ENCODE measurements around the gene MGAM2. TPM values are rescaled to one million over a fixed set of nuclear protein-coding genes. Genes with fewer than 3 reads are reported as not detected.

Gene MGAM2
- total RNA-seq, 5 donors from 2014 or later (not counting 1 experiment from before 2014, with no cell fraction given), result not detected

DNA sequence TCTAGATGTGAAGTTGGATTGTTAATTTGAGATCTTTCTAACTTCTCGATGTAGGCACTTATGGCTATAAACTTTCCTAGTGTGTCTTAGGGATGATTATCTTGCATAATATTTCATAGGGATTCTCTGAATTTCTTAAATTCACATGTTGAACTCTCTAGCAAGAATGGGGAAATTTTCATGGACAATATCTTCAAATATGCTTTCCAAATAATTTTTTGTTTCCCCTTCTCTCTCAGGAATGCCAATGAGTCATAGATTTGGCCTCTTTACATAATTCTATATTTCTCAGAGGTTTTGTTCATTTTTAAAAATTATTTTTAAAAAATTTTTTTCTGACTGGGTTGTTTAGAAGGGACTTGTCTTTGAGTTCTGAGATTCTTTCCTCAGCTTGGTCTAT lies 68.9 kb downstream of the MGAM2 start:
- peaks cover 0 to 6% of the 10 kb centered on the region in 2 experiments for H3K27me3 ChIP-seq (replicated peaks in 1 of 2; ENCODE audit: control insufficient read depth in 2 of 2, extremely low read depth in 1 of 2, insufficient read depth in 2 of 2, low read length in 1 of 2)
- H3K4me1 ChIP-seq (ENCODE audit: control insufficient read depth in 1 of 2, extremely low read depth in 1 of 2, insufficient read depth in 2 of 2, low read length in 2 of 2), result no peaks in the 10 kb centered on the region
- DNase-seq (no peak), ATAC-seq (replicated peaks in 1 of 4) (no peak)
- Mint-ChIP-seq H3K4me1 (no peaks in the 10 kb centered on the region), H3K27me3 (peaks cover 0 to 4% of the 10 kb centered on the region in 2 donors), H3K9me3 (no peaks in the 10 kb centered on the region), H3K4me3 (no peak overlapping the region), H3K27ac (no peak overlapping the region), H3K36me3 (no peaks in the 10 kb centered on the region)
- H3K27ac ChIP-seq (ENCODE audit: low read length), result no peak overlapping the region
- CTCF ChIA-PET, result no interaction called here
- no peak overlapping the region for H3K4me3 ChIP-seq (ENCODE audit: control insufficient read depth in 1 of 2, extremely low read depth in 1 of 2, low read length in 1 of 2)
- POLR2A ChIA-PET, result no interaction called here
- no CpG with 5 or more reads among the region's 1 CpG for WGBS (ENCODE audit: insufficient coverage)
- H3K36me3 ChIP-seq (ENCODE audit: control insufficient read depth in 2 of 2, extremely low read depth in 1 of 2, insufficient read depth in 1 of 2, low read length in 1 of 2), result no peaks in the 10 kb centered on the region
- no peaks in the 10 kb centered on the region for H3K9me3 ChIP-seq

DNA sequence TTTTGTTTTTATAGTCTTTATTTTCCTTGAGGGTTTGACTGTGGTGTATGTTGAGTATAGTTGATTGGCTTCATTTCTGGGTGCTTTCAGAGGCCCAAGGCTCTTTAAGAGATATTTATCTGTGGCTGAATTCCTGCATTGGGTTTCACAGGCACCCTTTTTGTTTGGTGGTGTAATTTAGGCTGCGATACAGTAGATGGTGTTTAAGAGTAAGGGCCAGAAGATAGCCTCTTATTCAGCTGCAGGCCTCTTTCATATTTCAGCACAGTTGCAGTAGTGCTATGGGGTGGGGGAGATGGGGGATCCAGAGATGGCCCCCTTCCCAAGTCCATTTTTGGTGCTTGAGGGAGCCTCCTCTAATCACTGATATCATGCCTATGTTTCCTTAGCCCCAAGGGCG lies 69.7 kb downstream of the MGAM2 start:
- no peaks in the 10 kb centered on the region for H3K4me1 Mint-ChIP-seq
- peaks cover 0 to 7% of the 10 kb centered on the region in 2 donors for H3K27me3 Mint-ChIP-seq
- peaks cover 0 to 6% of the 10 kb centered on the region in 2 experiments for H3K27me3 ChIP-seq (replicated peaks in 1 of 2; ENCODE audit: control insufficient read depth in 2 of 2, extremely low read depth in 1 of 2, insufficient read depth in 2 of 2, low read length in 1 of 2)
- no peaks in the 10 kb centered on the region for H3K4me1 ChIP-seq (ENCODE audit: control insufficient read depth in 1 of 2, extremely low read depth in 1 of 2, insufficient read depth in 2 of 2, low read length in 2 of 2)
- no peak overlapping the region for H3K4me3 Mint-ChIP-seq
- no peak overlapping the region for H3K27ac ChIP-seq (ENCODE audit: low read length)
- no peak overlapping the region for H3K4me3 ChIP-seq (ENCODE audit: control insufficient read depth in 1 of 2, extremely low read depth in 1 of 2, low read length in 1 of 2)
- ChIA-PET CTCF (interaction anchor here in 1 of 2 donors (0.6 kb wide), 1 partner anchor 51 kb away, joined by 6 read pairs; no protein-coding TSS in a partner anchor), POLR2A (no interaction called here)
- H3K9me3 ChIP-seq, result no peaks in the 10 kb centered on the region
- no peak for DNase-seq
- H3K36me3 Mint-ChIP-seq, result no peaks in the 10 kb centered on the region
- no peak for ATAC-seq (replicated peaks in 1 of 4)
- no peaks in the 10 kb centered on the region for H3K36me3 ChIP-seq (ENCODE audit: control insufficient read depth in 2 of 2, extremely low read depth in 1 of 2, insufficient read depth in 1 of 2, low read length in 1 of 2)
- no peaks in the 10 kb centered on the region for H3K9me3 Mint-ChIP-seq
- H3K27ac Mint-ChIP-seq, result no peak overlapping the region
- 100% methylated on average over 1 of the region's 2 CpGs for WGBS (ENCODE audit: insufficient coverage)

GRCh38 chr7:142181966-142182365 lies 70.4 kb downstream of the MGAM2 start:
- H3K36me3 ChIP-seq (ENCODE audit: control insufficient read depth in 2 of 2, extremely low read depth in 1 of 2, insufficient read depth in 1 of 2, low read length in 1 of 2), result no peaks in the 10 kb centered on the region
- no peaks in the 10 kb centered on the region for H3K9me3 Mint-ChIP-seq
- DNase-seq (no peak), ATAC-seq (replicated peaks in 1 of 4) (peak in 1 of 4 experiments; percentile 6)
- ChIA-PET CTCF (no interaction called here), POLR2A (no interaction called here)
- H3K27ac Mint-ChIP-seq, result no peak overlapping the region
- no peak overlapping the region for H3K4me3 ChIP-seq (ENCODE audit: control insufficient read depth in 1 of 2, extremely low read depth in 1 of 2, low read length in 1 of 2)
- no peak overlapping the region for H3K4me3 Mint-ChIP-seq
- H3K27me3 Mint-ChIP-seq, result peaks cover 0 to 7% of the 10 kb centered on the region in 2 donors
- no peaks in the 10 kb centered on the region for H3K36me3 Mint-ChIP-seq
- H3K4me1 ChIP-seq (ENCODE audit: control insufficient read depth in 1 of 2, extremely low read depth in 1 of 2, insufficient read depth in 2 of 2, low read length in 2 of 2), result no peaks in the 10 kb centered on the region
- H3K4me1 Mint-ChIP-seq, result no peaks in the 10 kb centered on the region
- WGBS (ENCODE audit: insufficient coverage), result no CpG with 5 or more reads among the region's 1 CpG
- peaks cover 0 to 6% of the 10 kb centered on the region in 2 experiments for H3K27me3 ChIP-seq (replicated peaks in 1 of 2; ENCODE audit: control insufficient read depth in 2 of 2, extremely low read depth in 1 of 2, insufficient read depth in 2 of 2, low read length in 1 of 2)
- H3K9me3 ChIP-seq, result no peaks in the 10 kb centered on the region
- no peak overlapping the region for H3K27ac ChIP-seq (ENCODE audit: low read length)

GRCh38 chr7:142185069-142185468 lies 73.6 kb downstream of the MGAM2 start:
- Mint-ChIP-seq H3K36me3 (no peaks in the 10 kb centered on the region), H3K27me3 (peaks cover 0 to 7% of the 10 kb centered on the region in 2 donors), H3K9me3 (no peaks in the 10 kb centered on the region), H3K4me3 (no peak overlapping the region), H3K4me1 (no peaks in the 10 kb centered on the region), H3K27ac (no peak overlapping the region)
- Histone ChIP-seq H3K4me1 (ENCODE audit: control insufficient read depth in 1 of 2, extremely low read depth in 1 of 2, insufficient read depth in 2 of 2, low read length in 2 of 2) (no peaks in the 10 kb centered on the region), H3K36me3 (ENCODE audit: control insufficient read depth in 2 of 2, extremely low read depth in 1 of 2, insufficient read depth in 1 of 2, low read length in 1 of 2) (no peaks in the 10 kb centered on the region), H3K27me3 (replicated peaks in 1 of 2; ENCODE audit: control insufficient read depth in 2 of 2, extremely low read depth in 1 of 2, insufficient read depth in 2 of 2, low read length in 1 of 2) (peaks cover 0 to 6% of the 10 kb centered on the region in 2 experiments), H3K4me3 (ENCODE audit: control insufficient read depth in 1 of 2, extremely low read depth in 1 of 2, low read length in 1 of 2) (no peak overlapping the region), H3K9me3 (no peaks in the 10 kb centered on the region), H3K27ac (ENCODE audit: low read length) (no peak overlapping the region)
- ATAC-seq (replicated peaks in 1 of 4), result no peak
- ChIA-PET CTCF (interaction anchor here in 1 of 2 donors (0.7 kb wide), 1 partner anchor 1056 kb away, joined by 3 read pairs; no protein-coding TSS in a partner anchor), POLR2A (no interaction called here)
- WGBS (ENCODE audit: insufficient coverage), result no CpG with 5 or more reads among the region's 3 CpGs
- no peak for DNase-seq

DNA sequence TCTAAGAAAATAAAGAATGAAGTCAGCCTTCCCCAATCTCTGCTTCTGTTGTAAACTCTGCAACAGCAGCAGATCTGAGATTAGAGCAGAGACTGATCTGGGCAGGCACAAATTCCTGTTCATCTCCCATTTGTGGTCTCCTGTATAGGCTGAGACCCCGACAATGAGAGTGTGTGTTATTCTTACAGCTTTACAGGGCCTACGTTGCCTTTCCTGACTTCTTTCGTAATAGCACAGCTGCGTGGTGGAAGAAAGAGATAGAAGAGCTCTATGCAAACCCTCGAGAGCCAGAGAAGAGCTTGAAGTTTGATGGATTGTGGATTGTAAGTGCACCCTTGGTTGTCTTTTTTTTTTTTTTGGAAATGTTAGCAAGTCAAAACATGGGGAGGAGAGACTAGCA lies 74.3 kb downstream of the MGAM2 start:
- ATAC-seq (replicated peaks in 1 of 4), result no peak
- POLR2A ChIA-PET, result no interaction called here
- no peak overlapping the region for H3K27ac Mint-ChIP-seq

GRCh38 chr7:142188154-142188553 lies 76.6 kb downstream of the MGAM2 start:
- peaks cover 0 to 2% of the 10 kb centered on the region in 2 experiments for H3K27me3 ChIP-seq (replicated peaks in 1 of 2; ENCODE audit: control insufficient read depth in 2 of 2, extremely low read depth in 1 of 2, insufficient read depth in 2 of 2, low read length in 1 of 2)
- H3K36me3 ChIP-seq (ENCODE audit: control insufficient read depth in 2 of 2, extremely low read depth in 1 of 2, insufficient read depth in 1 of 2, low read length in 1 of 2), result no peaks in the 10 kb centered on the region
- no peak overlapping the region for H3K27ac ChIP-seq (ENCODE audit: low read length)
- peaks cover 0 to 7% of the 10 kb centered on the region in 2 donors for H3K27me3 Mint-ChIP-seq
- no peaks in the 10 kb centered on the region for H3K36me3 Mint-ChIP-seq
- H3K27ac Mint-ChIP-seq, result no peak overlapping the region
- no peak for DNase-seq
- H3K9me3 ChIP-seq, result no peaks in the 10 kb centered on the region
- WGBS (ENCODE audit: insufficient coverage), result no CpG with 5 or more reads among the region's 2 CpGs
- no peak overlapping the region for H3K4me3 ChIP-seq (ENCODE audit: control insufficient read depth in 1 of 2, extremely low read depth in 1 of 2, low read length in 1 of 2)
- no peak overlapping the region for H3K4me3 Mint-ChIP-seq
- no peaks in the 10 kb centered on the region for H3K4me1 Mint-ChIP-seq
- CTCF ChIA-PET, result no interaction called here
- no peaks in the 10 kb centered on the region for H3K9me3 Mint-ChIP-seq
- ATAC-seq (replicated peaks in 1 of 4), result no peak
- POLR2A ChIA-PET, result no interaction called here
- H3K4me1 ChIP-seq (ENCODE audit: control insufficient read depth in 1 of 2, extremely low read depth in 1 of 2, insufficient read depth in 2 of 2, low read length in 2 of 2), result no peaks in the 10 kb centered on the region

More for the DNA sequence above, 74.3 kb downstream of the MGAM2 start:
- no peak overlapping the region for H3K4me3 ChIP-seq (ENCODE audit: control insufficient read depth in 1 of 2, extremely low read depth in 1 of 2, low read length in 1 of 2)
- 64% methylated on average over 5 of the region's 5 CpGs for WGBS (ENCODE audit: insufficient coverage)
- no peak for DNase-seq
- Mint-ChIP-seq H3K4me1 (no peaks in the 10 kb centered on the region), H3K4me3 (no peak overlapping the region), H3K9me3 (no peaks in the 10 kb centered on the region), H3K27me3 (peaks cover 0 to 7% of the 10 kb centered on the region in 2 donors), H3K36me3 (no peaks in the 10 kb centered on the region)
- H3K27me3 ChIP-seq (replicated peaks in 1 of 2; ENCODE audit: control insufficient read depth in 2 of 2, extremely low read depth in 1 of 2, insufficient read depth in 2 of 2, low read length in 1 of 2), result peaks cover 0 to 6% of the 10 kb centered on the region in 2 experiments
- no peaks in the 10 kb centered on the region for H3K4me1 ChIP-seq (ENCODE audit: control insufficient read depth in 1 of 2, extremely low read depth in 1 of 2, insufficient read depth in 2 of 2, low read length in 2 of 2)
- H3K36me3 ChIP-seq (ENCODE audit: control insufficient read depth in 2 of 2, extremely low read depth in 1 of 2, insufficient read depth in 1 of 2, low read length in 1 of 2), result no peaks in the 10 kb centered on the region
- no peak overlapping the region for H3K27ac ChIP-seq (ENCODE audit: low read length)
- CTCF ChIA-PET, result no interaction called here
- H3K9me3 ChIP-seq, result no peaks in the 10 kb centered on the region

DNA sequence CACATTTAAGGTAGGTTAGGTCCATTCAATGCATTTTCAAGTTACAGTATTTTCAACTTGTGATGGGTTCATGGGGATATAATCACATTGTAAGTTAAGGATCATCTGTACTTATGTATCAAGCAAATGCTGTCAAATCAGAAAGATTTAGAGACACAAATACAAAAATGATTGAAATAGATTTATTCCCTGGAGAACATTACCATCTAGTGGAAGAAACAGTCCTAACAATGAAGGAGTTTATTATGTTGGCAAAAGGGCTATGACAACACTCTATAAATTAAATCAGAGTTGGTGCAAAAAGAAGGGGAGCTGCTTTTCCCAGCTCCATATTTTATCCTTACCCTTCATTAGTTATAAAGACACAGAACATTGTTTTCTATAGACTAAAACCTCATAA lies 77.3 kb downstream of the MGAM2 start:
- no peaks in the 10 kb centered on the region for H3K9me3 Mint-ChIP-seq
- no peaks in the 10 kb centered on the region for H3K4me1 ChIP-seq (ENCODE audit: control insufficient read depth in 1 of 2, extremely low read depth in 1 of 2, insufficient read depth in 2 of 2, low read length in 2 of 2)
- no peaks in the 10 kb centered on the region for H3K4me1 Mint-ChIP-seq
- H3K27me3 Mint-ChIP-seq, result peaks cover 0 to 10% of the 10 kb centered on the region in 2 donors
- CTCF ChIA-PET, result no interaction called here
- ATAC-seq (replicated peaks in 1 of 4) (no peak), DNase-seq (no peak)
- POLR2A ChIA-PET, result no interaction called here
- no peak overlapping the region for H3K27ac ChIP-seq (ENCODE audit: low read length)
- peaks cover 0 to 2% of the 10 kb centered on the region in 2 experiments for H3K27me3 ChIP-seq (replicated peaks in 1 of 2; ENCODE audit: control insufficient read depth in 2 of 2, extremely low read depth in 1 of 2, insufficient read depth in 2 of 2, low read length in 1 of 2)
- no peaks in the 10 kb centered on the region for H3K36me3 Mint-ChIP-seq
- no peak overlapping the region for H3K4me3 Mint-ChIP-seq
- H3K9me3 ChIP-seq, result no peaks in the 10 kb centered on the region
- H3K27ac Mint-ChIP-seq, result no peak overlapping the region
- H3K36me3 ChIP-seq (ENCODE audit: control insufficient read depth in 2 of 2, extremely low read depth in 1 of 2, insufficient read depth in 1 of 2, low read length in 1 of 2), result no peaks in the 10 kb centered on the region
- H3K4me3 ChIP-seq (ENCODE audit: control insufficient read depth in 1 of 2, extremely low read depth in 1 of 2, low read length in 1 of 2), result no peak overlapping the region

Measured in T-cell (primary cell).